Upper lobe of left lung (tissue), 6 donors: ENCODE results near the gene DLK2. TPM values are rescaled to one million over a fixed set of nuclear protein-coding genes. Genes with fewer than 3 reads are reported as not detected.

Experiments
- ATAC-seq, 2 donors: fragments of 200-7000 bp; cut with Tn5 transposase; one replicate each; pipeline ENCODE4 v1.9.1; 2022; ENCODE audit warnings: mild to moderate bottlenecking in 2 of 2, moderate library complexity in 2 of 2; ENCODE audit not compliant: low FRiP score in 2 of 2
- DNase-seq, 2 donors: peaks; one replicate each; pipeline ENCODE4 v3.0.0-alpha.2; 2019 to 2020
- H3K27ac ChIP-seq, 4 donors: fragments of 200-600 bp; sonication (generic); one replicate each; pipeline ENCODE4 v1.5.1; 2016 to 2019
- H3K27me3 ChIP-seq, 4 donors: fragments of 200-600 bp; sonication (generic); one replicate each; pipeline ENCODE4 v1.5.1; 2017 to 2019
- H3K36me3 ChIP-seq, 4 donors: fragments of 200-600 bp; sonication (generic); one replicate each; pipeline ENCODE4 v1.5.1; 2016 to 2019
- H3K4me1 ChIP-seq, 4 donors: fragments of 200-600 bp; sonication (generic); one replicate each; pipeline ENCODE4 v1.5.1; 2018 to 2019
- H3K4me3 ChIP-seq, 4 donors: fragments of 200-600 bp; sonication (generic); one replicate each; pipeline ENCODE4 v1.5.1; 2017 to 2019; ENCODE audit warnings: mild to moderate bottlenecking in 2 of 4, moderate library complexity in 1 of 4
- H3K9me3 ChIP-seq, 4 donors: fragments of 200-600 bp; sonication (generic); one replicate each; pipeline ENCODE4 v1.5.1; 2018 to 2019
- CTCF ChIP-seq, 6 experiments: fragments of 450-650 bp in 4 of 6; fragments of 200-600 bp in 2 of 6; sonication (generic) in 2 of 6; IDR thresholded peaks; one replicate each; pipeline ENCODE4 v1.5.1; 2016 to 2019; ENCODE audit warnings: antibody characterized with exemption in 6 of 6
- EP300 ChIP-seq, 4 donors: sonication (generic); formaldehyde crosslinking; IDR thresholded peaks; one replicate each; pipeline ENCODE4 v1.5.1; 2017; ENCODE audit warnings: antibody characterized with exemption in 4 of 4, control low read depth in 2 of 4
- POLR2A ChIP-seq, 4 donors: fragments of 450-650 bp; IDR thresholded peaks; one replicate each; pipeline ENCODE4 v1.5.1; 2016 to 2017; ENCODE audit warnings: antibody characterized with exemption in 4 of 4, mild to moderate bottlenecking in 2 of 4
- POLR2AphosphoS5 ChIP-seq, 2 donors: sonication (generic); formaldehyde crosslinking; IDR thresholded peaks; one replicate each; pipeline ENCODE4 v1.5.1; 2017; ENCODE audit warnings: antibody characterized with exemption in 2 of 2
- WGBS, 2 donors: methylation state at CpG; one replicate each; pipeline ENCODE4 v1.1.5; 2017 to 2018; 5-methylcytosine and 5-hydroxymethylcytosine counted together
- total RNA-seq, 6 donors: library from RNA; depleted of rRNA in 4 of 6; stranded (reverse); fragments of >200 nt in 4 of 6; gene quantifications; one replicate each; pipeline versions ENCODE4 v1.1.0 to v1.2.1, GENCODE V29; 2016 to 2021
- donor health status: DM: no; HTN: no; CAD: no; lungs with moderate emphysema.
- donor health status: DM: no; HTN: yes; CAD: no; lungs with severe emphysema.

The DLK2 gene
- total RNA-seq, 6 donors from 2014 or later, result 0.34 to 2.4 (median 1.2) TPM; not detected in 2

GRCh38 chr6:43476746-43477145 lies 21.4 kb upstream of the DLK2 start:
- no peaks in the 10 kb centered on the region for H3K9me3 ChIP-seq
- TF ChIP-seq POLR2AphosphoS5 (IDR thresholded peaks at IDR 0.05) (no peak), EP300 (IDR thresholded peaks at IDR 0.05) (no peak), CTCF (IDR thresholded peaks at IDR 0.05) (no peak), POLR2A (IDR thresholded peaks at IDR 0.05) (no peak)
- H3K4me3 ChIP-seq, result peak overlapping the region in 3 of 4 donors; percentile 68 to 87 (median 81)
- no peaks in the 10 kb centered on the region for H3K27me3 ChIP-seq
- H3K36me3 ChIP-seq, result no peaks in the 10 kb centered on the region
- 31 to 34% methylated on average over 2 of the region's 2 CpGs for WGBS, 2 donors
- DNase-seq (no peak), ATAC-seq (no peak)
- peaks cover 13 to 31% (median 17%) of the 10 kb centered on the region in 4 donors for H3K4me1 ChIP-seq
- peak overlapping the region in 3 of 4 donors; percentile 83 to 89 (median 88) for H3K27ac ChIP-seq

- Histone ChIP-seq H3K27me3 (no peaks in the 10 kb centered on the region), H3K4me1 (peaks cover 13 to 30% (median 17%) of the 10 kb centered on the region in 4 donors), H3K27ac (no peak overlapping the region), H3K4me3 (no peak overlapping the region), H3K9me3 (no peaks in the 10 kb centered on the region), H3K36me3 (no peaks in the 10 kb centered on the region)
- no peak for DNase-seq
- no peak for ATAC-seq
- WGBS, 2 donors, result 80 to 86% methylated on average over 4 to 6 of the region's 6 CpGs
- TF ChIP-seq POLR2A (IDR thresholded peaks at IDR 0.05), result no peak
- TF ChIP-seq EP300 (IDR thresholded peaks at IDR 0.05), result no peak
- no peak for TF ChIP-seq CTCF (IDR thresholded peaks at IDR 0.05)
- no peak for TF ChIP-seq POLR2AphosphoS5 (IDR thresholded peaks at IDR 0.05)
Measured at GRCh38 chr6:43475516-43475915, 20.2 kb upstream of the DLK2 start.

DNA sequence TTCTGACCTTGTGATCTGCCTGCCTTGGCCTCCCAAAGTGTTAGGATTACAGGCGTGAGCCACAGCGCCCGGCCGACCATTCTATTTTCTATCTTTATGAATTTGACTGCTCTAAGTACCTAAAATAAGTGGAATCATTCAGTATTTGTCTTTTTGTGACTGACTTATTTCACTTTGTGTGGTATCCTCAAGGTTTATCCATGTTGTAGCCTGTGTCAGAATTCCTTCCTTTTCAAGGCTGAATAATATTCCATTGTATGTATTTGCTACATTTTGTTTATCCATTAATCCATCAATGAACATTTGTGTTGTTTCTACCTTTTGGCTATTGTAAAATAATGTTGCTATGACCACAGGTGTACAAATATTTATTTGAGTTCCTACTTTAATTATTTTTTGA lies 17.2 kb upstream of the DLK2 start:
- DNase-seq, result no peak
- 97 to 99% methylated on average over 4 of the region's 4 CpGs for WGBS, 2 donors
- H3K9me3 ChIP-seq, result no peaks in the 10 kb centered on the region
- no peak for ATAC-seq
- H3K27ac ChIP-seq, result no peak overlapping the region
- peaks cover 0 to 4% (median 4%) of the 10 kb centered on the region in 4 donors for H3K4me1 ChIP-seq
- TF ChIP-seq EP300 (IDR thresholded peaks at IDR 0.05) (no peak), POLR2A (IDR thresholded peaks at IDR 0.05) (no peak), CTCF (IDR thresholded peaks at IDR 0.05) (no peak), POLR2AphosphoS5 (IDR thresholded peaks at IDR 0.05) (no peak)
- H3K4me3 ChIP-seq, result no peak overlapping the region
- H3K27me3 ChIP-seq, result no peaks in the 10 kb centered on the region
- no peaks in the 10 kb centered on the region for H3K36me3 ChIP-seq

DNA sequence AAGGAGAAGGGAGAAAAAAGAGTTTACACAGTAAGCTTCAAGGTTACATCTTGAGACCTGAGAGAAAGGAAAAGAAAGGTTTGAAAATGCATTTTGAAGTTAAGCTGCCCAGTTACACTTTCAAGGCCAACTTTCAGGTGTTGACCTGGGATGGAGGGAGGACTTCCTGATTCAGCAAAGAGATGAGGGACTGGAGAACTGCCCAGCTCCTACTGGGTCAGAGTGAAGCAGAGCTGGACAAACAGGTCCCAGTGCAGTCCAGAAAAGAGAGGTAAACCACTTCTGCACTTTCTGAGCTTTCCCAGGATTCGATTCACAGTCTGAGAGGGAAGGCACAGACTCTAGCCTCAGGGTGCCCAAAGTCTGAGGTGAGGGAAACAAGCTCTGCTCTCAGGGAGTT lies 16.1 kb upstream of the DLK2 start:
- Histone ChIP-seq H3K4me3 (no peak overlapping the region), H3K27ac (no peak overlapping the region), H3K36me3 (no peaks in the 10 kb centered on the region), H3K27me3 (no peaks in the 10 kb centered on the region), H3K4me1 (no peaks in the 10 kb centered on the region), H3K9me3 (no peaks in the 10 kb centered on the region)
- 57 to 78% methylated on average over 1 of the region's 1 CpG for WGBS, 2 donors
- no peak for TF ChIP-seq EP300 (IDR thresholded peaks at IDR 0.05)
- no peak for TF ChIP-seq POLR2A (IDR thresholded peaks at IDR 0.05)
- TF ChIP-seq CTCF (IDR thresholded peaks at IDR 0.05), result no peak
- TF ChIP-seq POLR2AphosphoS5 (IDR thresholded peaks at IDR 0.05), result no peak
- ATAC-seq (no peak), DNase-seq (no peak)

DNA sequence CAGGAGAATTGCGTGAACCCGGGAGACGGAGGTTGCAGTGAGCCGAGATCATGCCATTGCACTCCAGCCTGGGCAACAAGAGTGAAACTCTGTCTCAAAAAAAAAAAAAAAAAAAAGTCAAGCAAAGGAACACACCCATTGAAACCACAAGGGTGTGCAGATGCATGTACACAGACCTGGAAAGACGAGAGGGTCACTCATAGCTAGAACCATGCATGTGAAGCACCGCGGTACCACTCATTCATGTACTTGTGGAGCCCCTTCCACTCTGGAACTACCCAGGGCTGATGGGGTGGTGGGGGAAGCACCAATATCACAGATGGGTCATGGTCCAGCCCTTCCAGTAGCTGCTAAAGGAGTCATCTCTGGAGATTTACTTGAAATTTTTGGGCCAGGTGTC lies 14.6 kb upstream of the DLK2 start:
- 87 to 89% methylated on average over 7 of the region's 7 CpGs for WGBS, 2 donors

More for the DNA sequence above, 14.6 kb upstream of the DLK2 start:
- Histone ChIP-seq H3K36me3 (no peaks in the 10 kb centered on the region), H3K4me1 (no peaks in the 10 kb centered on the region), H3K4me3 (no peak overlapping the region), H3K9me3 (no peaks in the 10 kb centered on the region), H3K27me3 (no peaks in the 10 kb centered on the region), H3K27ac (no peak overlapping the region)
- ATAC-seq, result no peak
- TF ChIP-seq POLR2A (IDR thresholded peaks at IDR 0.05) (no peak), POLR2AphosphoS5 (IDR thresholded peaks at IDR 0.05) (no peak), CTCF (IDR thresholded peaks at IDR 0.05) (no peak), EP300 (IDR thresholded peaks at IDR 0.05) (no peak)
- DNase-seq, result no peak
